NCI-H774 (cell line): ENCODE data around the gene LETM1.

Experiments
- DNase-seq: peaks from one replicate; lab custom pipeline; 2025; lab: John Stamatoyannopoulos, UW

LETM1 gene

DNA sequence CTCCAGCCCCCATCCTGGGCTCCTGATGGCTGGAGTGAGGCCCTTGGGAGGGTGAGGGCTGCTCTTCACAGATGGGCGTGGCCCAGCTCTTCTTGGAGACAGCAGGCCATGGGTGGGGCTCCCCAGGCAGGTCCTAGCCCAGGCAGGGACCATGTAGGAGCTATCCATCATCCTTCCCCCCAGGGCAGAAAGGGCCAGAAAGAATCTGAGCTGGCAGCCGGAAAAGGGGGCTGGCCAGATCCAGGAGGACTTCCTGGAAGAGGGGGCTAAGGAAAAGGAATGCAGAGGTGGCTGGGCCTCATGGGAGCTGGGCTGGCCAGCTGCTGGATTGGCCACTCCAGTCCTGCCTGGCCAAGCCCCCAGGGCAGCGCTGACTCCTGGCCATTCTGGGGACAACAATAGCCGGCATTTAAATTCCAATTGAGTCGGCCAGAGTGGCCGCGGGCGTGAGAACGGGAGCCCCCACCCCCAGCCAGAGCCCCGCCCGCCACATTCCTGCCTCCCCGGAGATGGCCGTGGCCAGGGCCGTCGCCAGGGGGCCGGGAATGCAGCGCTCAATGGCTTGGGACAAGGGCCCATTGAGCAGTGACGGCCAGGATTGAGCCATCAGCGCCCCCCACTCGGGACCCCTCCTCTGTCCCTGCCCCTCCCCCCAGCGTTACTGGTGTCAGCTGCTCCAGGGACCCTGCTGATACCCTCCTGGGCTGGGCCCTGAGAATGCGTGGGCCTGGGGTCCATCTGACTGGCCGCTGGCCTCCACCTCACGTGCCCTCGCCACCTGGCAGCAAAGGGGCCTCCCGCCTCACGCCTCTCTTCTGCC, 77.9 kb downstream of the LETM1 start:
- no peak for DNase-seq

DNA sequence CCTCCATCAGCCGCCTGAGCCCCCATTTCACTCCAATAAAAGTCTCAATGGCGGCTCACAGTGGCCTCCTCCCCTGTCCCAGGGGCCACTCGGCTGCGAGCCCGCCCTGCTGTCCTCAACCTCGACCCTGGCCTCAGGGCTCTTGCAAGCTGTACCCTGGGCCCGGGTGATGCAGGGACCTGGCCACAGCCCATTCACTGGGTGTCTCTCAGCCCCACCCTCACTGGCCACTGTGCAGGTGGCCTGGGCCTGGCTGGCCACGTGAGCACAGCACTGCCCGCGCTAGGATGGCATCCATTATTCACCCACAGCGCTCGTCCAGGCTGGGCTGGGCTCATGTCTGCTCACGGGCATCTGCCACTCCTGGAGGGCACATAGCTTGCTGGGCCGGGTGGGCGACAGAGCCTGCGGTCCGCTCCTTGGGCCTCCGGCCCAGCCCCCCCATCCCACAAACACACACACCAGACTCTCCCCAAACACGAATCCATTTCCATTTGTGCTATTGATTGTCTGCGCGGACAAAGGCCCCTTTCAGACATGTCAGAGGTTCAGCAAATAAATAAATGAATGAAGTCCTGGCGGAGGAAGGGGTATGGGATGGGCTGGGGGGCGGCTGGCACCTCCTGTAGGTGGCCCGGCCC, 79.3 kb downstream of the LETM1 start:
- no peak for DNase-seq

DNA sequence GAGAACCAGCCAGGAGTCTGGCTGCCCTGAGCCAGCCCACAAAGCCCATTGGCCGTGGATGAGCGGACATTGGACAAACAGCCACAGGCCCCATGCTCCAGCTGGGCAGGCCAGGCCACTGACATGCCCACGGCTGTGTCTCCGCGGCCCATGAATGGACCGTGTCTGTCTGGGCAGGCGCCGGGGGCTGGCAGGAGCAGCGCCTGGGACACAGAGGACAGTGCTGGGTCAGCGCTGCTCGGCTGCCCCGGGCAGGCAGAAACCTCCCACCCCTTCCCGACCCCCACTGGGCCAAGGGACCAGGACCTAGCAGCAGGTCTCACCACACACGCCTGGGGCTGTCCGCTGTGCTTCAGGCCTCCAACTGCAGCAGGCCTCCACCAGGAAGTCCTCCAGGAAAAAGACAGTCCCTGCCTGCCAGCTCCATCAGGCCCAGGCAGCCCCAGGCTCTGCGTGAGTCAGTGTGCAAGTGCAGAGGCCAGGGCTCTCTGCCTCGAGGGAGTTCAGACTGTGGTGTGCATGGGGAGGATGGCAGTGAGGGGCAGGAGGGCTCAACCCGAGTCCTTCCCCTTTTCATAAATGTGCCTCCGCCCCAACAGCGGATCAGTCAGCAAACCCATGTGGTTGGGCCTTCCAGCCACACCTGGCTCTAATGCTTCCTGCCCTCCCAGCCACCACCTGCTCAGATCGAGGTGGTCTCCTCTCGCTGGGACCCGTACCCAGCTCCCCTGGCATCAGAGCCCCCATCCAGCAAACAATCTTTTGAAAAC, 80.0 kb downstream of the LETM1 start:
- DNase-seq, result no peak

DNA sequence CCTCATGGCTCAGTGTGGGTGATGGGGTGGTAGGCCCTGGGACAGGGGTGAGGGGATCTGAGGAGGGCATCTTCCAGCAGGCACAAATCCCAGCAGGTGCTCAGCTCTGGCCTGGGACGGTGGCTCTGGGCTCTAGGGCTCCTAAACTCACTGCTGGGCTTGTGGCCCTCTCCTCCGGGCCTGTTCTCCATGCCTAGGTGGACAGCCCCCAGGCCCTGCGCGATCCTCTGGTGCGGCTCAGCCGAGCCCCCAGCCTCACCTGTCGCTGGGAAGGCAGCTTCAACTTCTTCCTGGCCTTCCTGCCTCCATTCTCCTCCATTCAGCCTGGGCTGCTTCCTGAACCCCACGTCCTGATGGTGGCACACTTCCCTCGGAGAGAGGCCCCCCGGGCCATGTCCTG, 82.2 kb downstream of the LETM1 start:
- no peak for DNase-seq

DNA sequence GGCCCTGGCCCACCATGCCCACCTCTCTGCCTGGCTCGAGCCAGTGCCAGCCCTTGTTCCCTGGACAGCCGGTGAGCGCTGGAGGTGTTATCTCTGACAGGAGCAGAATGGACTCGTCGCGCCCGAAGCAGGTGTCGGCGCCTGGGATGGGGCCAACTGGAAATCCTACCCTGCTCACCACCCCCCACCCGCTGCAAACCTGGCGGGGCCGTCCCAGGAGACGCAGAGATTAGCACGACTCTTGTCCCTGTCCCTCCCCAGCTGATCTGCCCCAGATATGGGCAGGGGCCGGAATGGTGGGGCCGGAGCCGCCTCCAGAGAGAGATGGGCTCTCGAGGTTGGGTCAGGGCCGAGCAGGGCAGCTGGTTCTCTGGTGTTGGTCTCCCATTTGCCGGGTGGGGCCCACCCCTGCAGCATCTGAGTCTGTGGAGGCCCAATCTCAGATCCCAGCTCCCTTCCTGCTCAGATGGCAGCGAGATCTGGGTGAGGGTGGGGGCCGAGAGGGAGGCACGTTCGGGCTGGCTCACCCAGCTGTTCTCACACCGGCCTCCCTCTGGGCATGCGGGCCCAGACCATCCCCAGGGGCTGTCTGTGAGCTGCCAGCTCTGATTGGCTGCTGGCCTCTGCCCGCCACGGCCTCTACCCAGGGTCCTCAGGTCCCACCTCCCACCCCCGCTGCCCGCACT, 83.0 kb downstream of the LETM1 start:
- DNase-seq, result no peak

DNA sequence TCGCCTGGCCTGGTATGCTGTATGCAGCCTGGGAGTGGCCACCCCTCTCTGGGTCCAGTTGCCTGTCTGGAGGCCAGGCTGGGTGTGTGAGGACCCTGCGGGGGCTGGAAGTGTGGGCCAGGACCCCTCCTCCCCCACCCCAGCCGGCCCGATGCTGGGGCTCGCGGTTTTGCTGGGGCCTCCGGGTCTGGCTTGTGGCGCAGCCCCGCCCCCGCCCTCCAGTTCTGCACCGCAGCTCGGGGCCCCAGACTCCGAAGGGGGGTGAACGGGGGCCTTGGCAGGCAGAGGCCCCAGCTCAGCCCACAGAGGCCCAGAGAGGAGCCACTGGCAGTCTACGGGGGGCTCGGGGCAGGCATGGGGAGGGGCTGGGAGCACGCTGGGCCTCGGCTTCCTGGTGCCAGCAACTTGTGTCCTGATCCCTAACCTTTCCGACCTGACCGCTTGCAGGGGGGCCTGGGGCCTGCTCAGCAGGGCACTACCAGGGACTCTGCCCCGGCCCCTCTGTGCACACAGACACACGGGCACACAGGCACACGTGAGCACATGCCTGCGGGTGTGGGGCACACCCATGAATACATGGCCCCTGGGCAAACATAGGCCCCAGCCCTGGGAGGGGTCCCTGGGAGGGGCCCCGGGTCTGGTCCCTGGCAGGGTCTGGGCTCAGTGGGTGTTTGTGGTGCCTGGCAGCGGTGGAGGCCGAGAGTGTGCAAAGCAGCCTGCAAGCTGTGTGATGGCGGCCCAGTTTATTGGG, 84.2 kb downstream of the LETM1 start:
- DNase-seq, result no peak

DNA sequence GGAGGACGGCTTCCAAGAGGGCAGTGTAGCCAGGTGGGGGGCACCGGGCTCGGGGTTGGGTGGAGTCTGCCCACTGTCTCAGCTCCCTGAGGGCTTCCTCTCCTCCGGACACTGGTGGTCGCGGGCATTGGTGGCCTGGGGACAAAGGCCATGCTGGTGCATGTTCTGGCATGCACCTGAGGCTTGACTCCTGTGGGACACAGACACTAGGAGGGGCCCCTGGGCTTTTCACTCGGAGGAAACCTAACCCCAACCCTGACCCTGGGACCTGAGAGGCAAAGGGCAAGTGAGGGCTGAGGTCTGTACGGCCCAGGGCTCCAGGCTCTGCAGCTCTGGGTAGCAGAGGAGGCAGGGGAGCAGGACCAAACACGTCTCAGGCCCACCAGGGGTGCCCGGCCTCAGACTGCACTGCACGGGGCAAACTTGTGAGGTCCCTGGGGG, 85.1 kb downstream of the LETM1 start:
- no peak for DNase-seq

DNA sequence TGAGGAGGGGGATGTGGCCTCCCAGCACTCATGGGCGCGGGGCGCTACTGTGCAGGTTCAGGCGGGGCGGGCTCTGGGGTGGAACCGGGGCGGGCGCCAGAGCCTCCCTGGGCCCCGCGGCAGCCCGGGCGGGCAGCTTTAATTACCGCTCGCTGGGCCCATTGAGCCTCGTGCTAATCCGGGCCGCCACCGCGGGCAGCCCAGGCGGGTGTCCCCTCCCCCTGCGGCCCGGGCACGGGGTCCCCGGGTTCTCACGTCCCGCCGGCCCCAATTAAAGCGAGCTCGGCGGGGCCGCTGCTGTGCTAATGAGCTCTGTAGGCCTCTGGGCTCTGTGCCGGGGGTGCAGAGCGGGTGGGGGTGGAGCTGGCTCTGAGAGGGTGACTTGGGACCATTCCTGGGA, 85.7 kb downstream of the LETM1 start:
- no peak for DNase-seq

DNA sequence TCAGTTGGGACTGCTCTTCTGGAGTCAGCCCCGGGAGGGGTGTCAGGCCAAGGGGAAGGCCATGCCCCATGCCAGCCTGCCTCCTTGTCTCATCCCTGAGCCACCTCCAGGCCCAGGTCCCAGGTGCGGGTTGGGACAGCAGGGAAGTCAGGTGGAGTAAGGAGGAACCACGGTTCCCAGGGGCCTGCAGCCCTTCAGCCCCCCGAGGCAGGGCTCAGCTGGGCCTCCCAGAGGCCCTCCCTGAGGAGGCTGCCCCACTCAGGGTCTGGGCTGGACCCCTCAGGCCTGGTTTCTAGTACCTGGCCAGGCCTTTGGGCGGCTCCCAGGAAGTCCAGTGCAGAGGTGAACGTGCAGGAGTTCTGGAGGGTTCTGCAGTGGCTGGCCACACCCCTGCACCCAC, 86.3 kb downstream of the LETM1 start:
- no peak for DNase-seq

DNA sequence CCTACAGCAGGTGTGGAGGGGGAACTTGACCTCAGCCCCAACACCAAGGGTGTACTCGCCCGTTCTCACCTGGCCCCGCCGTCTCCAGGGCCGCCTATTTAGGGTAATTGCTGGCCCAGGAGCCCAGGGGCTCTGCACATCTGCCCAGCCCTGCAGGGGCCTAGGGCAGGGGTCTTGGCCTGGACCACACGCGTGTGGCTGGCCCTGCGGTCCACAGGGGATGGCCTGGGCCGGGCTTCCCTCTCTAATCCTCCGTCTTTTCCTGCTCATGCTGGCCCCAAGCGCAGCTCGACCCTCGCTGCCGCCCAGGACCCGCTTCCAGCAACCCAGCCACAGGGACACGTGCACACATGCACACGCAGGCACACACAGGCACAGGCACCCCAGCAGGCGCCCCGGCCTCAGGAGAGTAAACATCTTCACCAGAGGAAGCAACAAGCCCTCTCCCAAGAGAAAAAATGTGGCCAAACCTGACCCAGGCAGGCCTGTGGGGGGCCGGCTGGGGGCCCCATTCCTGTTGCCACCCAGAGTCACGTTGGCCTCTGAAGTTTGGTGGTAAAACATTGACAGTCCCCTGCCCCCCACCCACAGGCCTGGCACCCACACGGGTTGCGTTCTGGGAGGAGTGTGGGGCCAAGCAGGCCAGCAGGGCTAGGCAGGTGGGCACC, 87.5 kb downstream of the LETM1 start:
- no peak for DNase-seq

DNA sequence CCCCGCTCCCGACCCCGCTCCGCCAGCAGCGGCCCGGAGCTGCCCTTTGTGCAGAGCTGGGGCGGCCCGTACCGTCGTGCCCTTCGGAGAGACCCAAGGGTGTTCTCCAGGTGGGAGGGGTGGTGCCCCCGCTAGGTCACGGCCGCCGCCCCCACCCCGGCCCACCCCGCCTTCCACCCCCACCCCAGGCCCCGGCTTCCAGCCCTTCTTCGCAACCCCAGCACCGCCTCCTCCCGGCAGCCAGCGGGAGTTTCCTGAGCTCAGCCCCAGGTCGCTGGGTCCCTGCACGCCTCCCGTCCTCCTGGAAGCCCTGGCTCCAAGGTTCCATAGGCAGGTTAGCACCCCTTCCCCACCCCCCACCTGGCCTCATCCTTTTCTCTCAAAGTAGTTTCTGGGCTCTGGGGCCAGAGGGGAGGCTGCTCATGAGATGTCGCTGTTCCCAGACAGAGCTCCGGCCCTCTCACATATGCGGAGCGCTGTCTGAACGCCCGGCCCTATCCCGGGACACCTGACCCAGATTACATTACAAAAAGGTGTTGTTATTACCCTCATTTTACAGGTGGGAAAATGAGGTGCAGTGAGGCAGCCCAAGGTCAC, 88.1 kb downstream of the LETM1 start:
- DNase-seq, result no peak

DNA sequence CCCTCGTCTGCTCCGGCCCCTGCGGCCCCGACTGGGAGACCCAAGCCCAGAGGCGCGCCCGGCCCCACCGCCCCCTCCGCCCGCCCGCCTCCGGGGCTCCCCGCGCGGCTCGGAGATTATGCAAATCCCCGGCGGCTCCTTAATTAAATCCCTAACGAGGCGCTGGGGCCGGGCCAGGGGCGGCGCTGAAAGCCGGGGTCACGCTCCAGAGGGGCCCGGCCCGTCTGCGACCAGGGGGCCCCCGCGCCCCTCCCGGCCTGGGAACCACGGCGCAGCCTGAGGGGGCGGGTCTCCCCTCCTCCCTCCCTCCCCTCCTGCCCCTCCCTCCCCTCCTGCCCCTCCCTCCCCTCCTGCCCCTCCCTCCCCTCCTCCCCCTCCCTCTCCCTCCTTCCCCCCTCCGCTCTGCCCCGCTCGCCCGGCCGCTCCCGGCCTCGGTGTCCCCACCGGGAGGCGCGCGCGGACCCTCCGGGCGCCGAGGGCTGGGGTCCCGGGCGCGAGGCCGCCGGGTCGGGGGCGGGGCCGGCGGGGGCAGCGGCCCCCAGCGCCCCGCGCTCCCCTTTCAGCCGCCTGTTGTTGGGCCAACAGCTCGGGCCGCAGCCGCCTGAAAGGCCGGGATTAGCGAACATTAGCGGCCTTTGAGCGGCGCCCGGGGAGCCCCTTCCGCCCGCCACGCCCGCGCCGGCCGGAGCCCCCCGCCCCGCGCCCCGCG, 88.7 kb downstream of the LETM1 start:
- DNase-seq, result no peak

DNA sequence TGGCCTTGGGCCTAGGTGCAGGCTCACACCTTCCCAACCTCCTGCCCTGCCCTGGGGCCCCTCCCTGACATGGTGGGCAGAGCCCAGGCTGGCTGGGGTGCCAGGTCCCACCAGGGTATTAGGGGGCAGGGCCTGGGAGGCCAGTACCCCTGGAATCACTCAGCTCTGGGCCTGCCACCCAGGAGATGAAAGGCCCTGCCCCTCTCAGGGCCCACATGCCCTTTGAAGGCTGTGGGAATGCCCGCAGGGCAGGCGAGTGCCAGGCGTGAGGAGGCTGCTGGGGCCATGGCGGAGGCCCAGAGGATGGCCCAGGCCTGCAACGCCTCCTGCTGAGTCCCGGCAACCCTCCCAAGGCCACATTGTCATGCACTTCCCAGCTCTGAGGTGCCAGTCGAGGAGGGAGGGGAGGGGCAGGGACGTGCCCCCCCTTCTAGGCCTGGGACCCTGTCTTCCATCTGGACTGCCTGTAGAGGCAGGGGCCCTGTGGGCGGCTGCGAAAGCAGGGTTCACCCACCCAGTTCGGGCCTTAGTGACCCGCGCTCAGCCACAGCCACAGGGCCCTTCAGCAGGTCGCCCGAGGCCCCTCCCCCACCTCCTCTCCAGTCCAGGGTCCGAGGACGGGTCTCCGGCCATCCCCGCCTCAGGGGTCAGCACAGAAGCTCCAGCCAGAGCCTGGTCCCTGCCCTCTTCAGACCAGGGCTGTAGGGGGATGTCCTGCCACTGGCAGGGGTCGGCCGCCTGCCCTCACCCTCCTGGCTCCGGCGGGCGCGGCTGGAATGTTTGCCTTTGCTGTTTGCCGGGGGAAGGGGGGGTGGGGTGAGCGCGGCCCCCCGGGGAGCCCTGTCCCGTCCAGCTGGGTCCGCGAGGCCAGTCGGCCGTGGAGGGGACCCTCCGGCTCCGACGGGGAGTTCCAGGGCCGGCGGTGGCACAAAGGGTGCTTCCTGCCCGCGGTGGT, 89.6 kb downstream of the LETM1 start:
- no peak for DNase-seq

DNA sequence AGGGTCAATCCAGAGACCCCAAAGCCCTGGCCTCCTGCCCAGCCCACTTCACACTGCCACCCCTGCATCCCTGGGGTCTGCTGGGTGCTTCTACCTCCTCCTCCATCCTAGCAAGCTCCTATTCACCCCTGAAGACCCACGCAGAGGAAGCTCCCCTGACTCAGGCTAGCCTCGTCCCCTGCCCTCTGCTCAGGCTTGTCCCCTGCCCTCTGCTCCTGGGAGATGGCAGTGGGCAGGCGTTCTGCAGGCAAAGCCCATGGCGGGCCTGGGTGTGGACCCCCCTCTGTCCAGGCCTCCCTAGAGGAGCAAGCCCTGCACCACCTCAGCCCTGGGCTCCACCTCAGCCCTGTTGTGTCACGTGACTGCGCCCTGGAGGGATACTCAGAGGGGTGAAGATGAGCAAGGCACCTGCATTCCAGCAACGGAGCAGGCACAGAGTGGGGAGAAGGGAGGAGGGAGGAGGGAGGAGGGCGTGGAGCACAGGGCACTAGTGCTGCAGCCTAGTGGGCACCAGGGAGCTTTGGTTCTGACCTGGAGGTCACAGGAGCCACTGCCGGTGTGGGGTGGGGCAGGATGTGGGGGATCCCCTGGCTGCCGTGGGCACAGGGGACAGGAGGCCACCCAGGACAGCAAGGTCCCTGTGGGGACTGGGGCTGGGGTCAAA, 90.4 kb downstream of the LETM1 start:
- DNase-seq, result no peak

DNA sequence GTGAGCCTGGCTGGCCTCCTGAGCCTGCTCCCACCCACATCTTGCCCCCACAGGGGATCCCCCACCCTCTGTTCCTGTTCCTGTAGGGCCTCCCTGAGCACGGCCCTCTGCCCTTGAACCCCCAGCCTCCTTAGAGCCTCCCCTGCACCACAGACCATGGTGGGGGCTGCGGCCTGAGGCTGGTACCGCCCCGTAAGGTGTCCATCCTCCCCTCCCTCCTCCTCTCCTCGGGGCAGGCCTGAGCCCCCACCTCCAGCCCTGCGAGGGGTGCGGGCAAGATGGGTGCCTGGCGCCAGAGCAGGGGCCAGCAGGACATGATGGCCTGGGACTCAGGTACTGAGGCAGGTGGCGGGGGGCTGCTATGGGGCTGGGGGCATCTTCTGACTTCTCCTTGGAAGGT, 91.3 kb downstream of the LETM1 start:
- DNase-seq, result no peak

DNA sequence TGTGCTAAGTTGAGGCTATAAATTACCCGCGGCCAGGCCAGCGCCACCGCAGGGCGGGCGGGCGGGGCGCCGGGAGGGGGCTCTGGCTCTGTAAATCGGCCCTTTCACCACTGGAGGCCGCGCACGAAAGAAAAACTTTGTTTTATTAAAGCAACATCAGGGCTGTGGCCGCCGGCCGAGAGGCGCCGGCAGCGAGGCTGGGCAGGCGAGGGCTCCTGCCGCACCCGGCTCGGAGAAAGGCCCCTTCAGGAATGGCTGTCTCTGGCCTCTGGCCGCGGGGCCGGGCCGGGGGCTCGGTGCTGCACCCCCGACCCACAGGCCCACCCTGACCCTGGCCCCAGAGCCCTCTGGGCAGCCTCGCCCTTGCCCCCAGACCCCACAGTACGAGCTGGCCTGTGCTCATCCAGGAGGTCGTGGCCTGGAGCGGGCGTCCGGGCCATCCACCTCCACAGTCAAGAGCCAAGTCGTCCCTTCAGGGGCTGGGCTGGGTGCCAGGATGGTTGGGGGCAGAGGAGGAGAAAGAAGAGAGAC, 92.3 kb downstream of the LETM1 start:
- DNase-seq, result no peak

DNA sequence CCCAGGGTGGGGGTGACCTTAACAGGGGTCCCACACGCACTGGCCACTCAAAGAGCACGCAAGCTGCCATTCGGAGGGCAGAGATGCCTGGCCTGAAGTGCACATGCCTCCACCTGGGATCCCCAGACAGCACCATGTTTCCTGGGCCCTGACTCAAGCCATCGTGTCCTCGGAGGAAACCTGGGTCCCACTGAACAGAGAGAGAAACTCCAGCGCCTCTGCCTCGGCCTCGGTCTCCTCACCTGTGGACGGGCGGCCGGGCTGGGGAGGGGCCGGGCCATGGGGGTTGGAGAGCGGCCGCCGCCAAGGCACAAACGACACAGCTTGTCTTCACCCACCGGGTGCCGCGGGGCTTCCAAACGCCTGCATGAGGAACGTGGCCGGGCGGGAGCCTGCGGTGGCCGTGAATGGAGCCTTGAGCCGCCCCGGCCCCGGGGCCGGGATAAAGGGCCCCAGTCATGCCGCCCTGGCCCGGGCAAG, 92.8 kb downstream of the LETM1 start:
- no peak for DNase-seq
